ENCODE results near the gene EHMT1. TPM values are rescaled to one million over a fixed set of nuclear protein-coding genes. Genes with fewer than 3 reads are reported as not detected.

Gene EHMT1
- total RNA-seq, 1 donor from 2014 or later, result 59.9 TPM

DNA sequence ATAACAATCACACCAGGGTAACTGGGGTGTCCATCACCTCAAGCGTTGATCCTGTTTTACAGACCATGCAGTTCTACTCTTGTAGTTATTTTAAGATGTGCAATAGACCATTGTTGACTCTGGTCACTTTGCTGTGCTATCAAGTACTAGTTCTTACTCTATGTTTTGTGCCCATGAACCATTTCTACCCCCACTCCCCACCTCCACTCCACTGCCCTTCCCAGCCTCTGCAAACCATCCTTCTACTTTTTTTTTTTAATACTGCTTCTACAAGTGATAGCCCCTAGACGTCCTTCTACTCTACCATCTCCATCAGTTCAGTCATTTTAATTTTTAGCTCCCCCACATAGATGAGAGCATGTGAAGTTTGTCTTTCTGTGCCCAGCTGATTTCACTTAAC, 38.8 kb downstream of the EHMT1 start:
- TF ChIP-seq, protein P1, sequence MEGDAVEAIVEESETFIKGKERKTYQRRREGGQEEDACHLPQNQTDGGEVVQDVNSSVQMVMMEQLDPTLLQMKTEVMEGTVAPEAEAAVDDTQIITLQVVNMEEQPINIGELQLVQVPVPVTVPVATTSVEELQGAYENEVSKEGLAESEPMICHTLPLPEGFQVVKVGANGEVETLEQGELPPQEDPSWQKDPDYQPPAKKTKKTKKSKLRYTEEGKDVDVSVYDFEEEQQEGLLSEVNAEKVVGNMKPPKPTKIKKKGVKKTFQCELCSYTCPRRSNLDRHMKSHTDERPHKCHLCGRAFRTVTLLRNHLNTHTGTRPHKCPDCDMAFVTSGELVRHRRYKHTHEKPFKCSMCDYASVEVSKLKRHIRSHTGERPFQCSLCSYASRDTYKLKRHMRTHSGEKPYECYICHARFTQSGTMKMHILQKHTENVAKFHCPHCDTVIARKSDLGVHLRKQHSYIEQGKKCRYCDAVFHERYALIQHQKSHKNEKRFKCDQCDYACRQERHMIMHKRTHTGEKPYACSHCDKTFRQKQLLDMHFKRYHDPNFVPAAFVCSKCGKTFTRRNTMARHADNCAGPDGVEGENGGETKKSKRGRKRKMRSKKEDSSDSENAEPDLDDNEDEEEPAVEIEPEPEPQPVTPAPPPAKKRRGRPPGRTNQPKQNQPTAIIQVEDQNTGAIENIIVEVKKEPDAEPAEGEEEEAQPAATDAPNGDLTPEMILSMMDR (IDR thresholded peaks at IDR 0.05; ENCODE audit: insufficient read depth, low read length, poor library complexity, severe bottlenecking), result no peak
- Histone ChIP-seq H3K4me3 (ENCODE audit: low read depth, low read length) (no peak overlapping the region), H3K27me3 (ENCODE audit: control insufficient read depth, insufficient read depth, low read length) (no peaks in the 10 kb centered on the region), H3K36me3 (ENCODE audit: control insufficient read depth, insufficient read depth, low read length) (no peaks in the 10 kb centered on the region)
- no peak for DNase-seq (ENCODE audit: low read depth)

- Histone ChIP-seq H3K36me3 (ENCODE audit: control insufficient read depth, insufficient read depth, low read length) (no peaks in the 10 kb centered on the region), H3K4me3 (ENCODE audit: low read depth, low read length) (no peak overlapping the region), H3K27me3 (ENCODE audit: control insufficient read depth, insufficient read depth, low read length) (no peaks in the 10 kb centered on the region)
- no peak for DNase-seq (ENCODE audit: low read depth)
- TF ChIP-seq, protein P1 (IDR thresholded peaks at IDR 0.05; ENCODE audit: insufficient read depth, low read length, poor library complexity, severe bottlenecking), result no peak
These were observed 40.0 kb downstream of the EHMT1 start for GRCh38 chr9:137658781-137659180.

GRCh38 chr9:137660144-137660543, 41.3 kb downstream of the EHMT1 start:
- TF ChIP-seq, protein P1 (IDR thresholded peaks at IDR 0.05; ENCODE audit: insufficient read depth, low read length, poor library complexity, severe bottlenecking), result no peak
- Histone ChIP-seq H3K36me3 (ENCODE audit: control insufficient read depth, insufficient read depth, low read length) (no peaks in the 10 kb centered on the region), H3K27me3 (ENCODE audit: control insufficient read depth, insufficient read depth, low read length) (no peaks in the 10 kb centered on the region), H3K4me3 (ENCODE audit: low read depth, low read length) (no peak overlapping the region)
- DNase-seq (ENCODE audit: low read depth), result no peak

- Histone ChIP-seq H3K36me3 (ENCODE audit: control insufficient read depth, insufficient read depth, low read length) (peaks cover 1% of the 10 kb centered on the region), H3K4me3 (ENCODE audit: low read depth, low read length) (no peak overlapping the region), H3K27me3 (ENCODE audit: control insufficient read depth, insufficient read depth, low read length) (no peaks in the 10 kb centered on the region)
- TF ChIP-seq, protein P1 (IDR thresholded peaks at IDR 0.05; ENCODE audit: insufficient read depth, low read length, poor library complexity, severe bottlenecking), result no peak
- DNase-seq (ENCODE audit: low read depth), result no peak
These were observed 44.8 kb downstream of the EHMT1 start for GRCh38 chr9:137663584-137663983.

GRCh38 chr9:137664676-137665075, 45.9 kb downstream of the EHMT1 start:
- no peak overlapping the region for H3K4me3 ChIP-seq (ENCODE audit: low read depth, low read length)
- H3K36me3 ChIP-seq (ENCODE audit: control insufficient read depth, insufficient read depth, low read length), result peaks cover 1% of the 10 kb centered on the region
- TF ChIP-seq, protein P1 (IDR thresholded peaks at IDR 0.05; ENCODE audit: insufficient read depth, low read length, poor library complexity, severe bottlenecking), result no peak
- no peak for DNase-seq (ENCODE audit: low read depth)
- no peaks in the 10 kb centered on the region for H3K27me3 ChIP-seq (ENCODE audit: control insufficient read depth, insufficient read depth, low read length)

DNA sequence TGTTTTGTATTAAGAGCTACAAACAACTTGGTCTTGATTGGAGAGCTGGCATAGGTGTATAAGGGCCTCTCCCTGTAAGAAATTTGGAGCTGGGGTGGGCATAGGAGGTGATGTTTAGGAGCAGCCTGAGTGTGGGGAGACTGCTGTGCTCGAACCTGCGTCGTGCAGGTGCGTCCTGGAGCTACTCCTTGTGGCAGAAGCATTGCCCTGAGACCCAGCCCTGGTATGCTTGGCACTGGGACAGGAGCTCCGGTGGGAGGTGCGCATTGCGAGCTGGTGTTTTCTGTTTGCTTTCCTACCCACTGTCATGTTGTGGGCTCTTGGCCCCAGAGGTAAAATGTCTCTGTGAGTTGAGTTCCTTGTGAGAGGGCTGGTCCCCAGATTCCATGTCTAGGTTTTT, 46.4 kb downstream of the EHMT1 start:
- no peak for DNase-seq (ENCODE audit: low read depth)
- TF ChIP-seq, protein P1 (IDR thresholded peaks at IDR 0.05; ENCODE audit: insufficient read depth, low read length, poor library complexity, severe bottlenecking), result no peak
- H3K27me3 ChIP-seq (ENCODE audit: control insufficient read depth, insufficient read depth, low read length), result no peaks in the 10 kb centered on the region
- no peak overlapping the region for H3K4me3 ChIP-seq (ENCODE audit: low read depth, low read length)
- peaks cover 1% of the 10 kb centered on the region for H3K36me3 ChIP-seq (ENCODE audit: control insufficient read depth, insufficient read depth, low read length)

Measured in kidney epithelial cell (primary cell).